ENCODE measurements around the gene BBOF1. TPM values are rescaled to one million over a fixed set of nuclear protein-coding genes. Genes with fewer than 3 reads are reported as not detected.

The BBOF1 gene
- total and polyA plus RNA-seq, 9 of the 15 experiments (the other 6 are each of a cell fraction or from before 2014, with no cell fraction given), result 1.3 to 4.9 (median 4.2) TPM

DNA sequence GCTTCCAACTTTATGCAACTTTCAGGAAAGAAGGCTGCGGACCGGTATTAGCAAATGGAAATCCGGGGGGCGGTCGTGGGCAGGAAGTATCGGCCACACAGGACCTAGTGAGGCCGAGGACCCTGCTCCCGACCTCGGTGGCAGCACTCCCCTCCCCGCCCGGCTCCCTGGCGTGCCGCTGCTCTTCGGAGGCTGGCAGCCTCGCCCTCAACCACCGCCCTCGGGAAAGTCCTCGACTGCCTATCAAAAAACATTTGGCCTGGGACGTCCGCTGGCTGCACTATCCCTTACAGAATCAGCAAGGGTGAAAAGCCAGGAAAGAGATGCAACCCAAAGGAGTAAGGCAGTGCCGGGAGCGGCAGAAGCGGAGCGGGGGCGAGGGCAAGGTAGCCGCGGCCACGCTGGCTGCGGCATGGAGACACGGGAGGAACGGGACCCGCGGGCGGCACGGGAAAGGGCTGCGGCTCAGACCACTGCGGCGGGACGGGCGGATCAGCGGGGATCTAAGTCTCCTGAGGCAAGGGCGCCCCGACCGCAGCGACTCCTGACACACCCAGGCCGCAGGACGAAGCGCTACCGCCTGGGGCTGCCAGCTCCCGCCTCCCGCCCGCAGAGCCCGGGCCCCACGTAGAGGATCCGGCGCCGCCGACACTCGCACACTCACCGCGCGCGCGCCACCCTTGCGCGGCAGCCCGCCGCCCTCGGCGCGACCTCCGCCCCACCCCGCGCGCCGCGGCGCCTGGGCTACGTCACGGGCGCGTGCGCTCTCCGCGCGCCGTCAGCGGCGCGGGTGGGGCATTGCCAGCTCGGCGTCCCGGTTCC is at the start of gene BBOF1, which contains the start of gene ENTPD5 (continued):
- no peak for TF ChIP-seq FIP1L1 (IDR thresholded peaks at IDR 0.05; ENCODE audit: low read depth, low read length, poor library complexity, severe bottlenecking)
- peak; percentile 96 for TF ChIP-seq CREM (IDR thresholded peaks at IDR 0.05; ENCODE audit: low read depth)
- TF ChIP-seq RBBP5 (IDR thresholded peaks at IDR 0.05; ENCODE audit: borderline replicate concordance, insufficient read depth, low read length, poor library complexity, severe bottlenecking), result peak; percentile 67
- TF ChIP-seq ZBTB7A (IDR thresholded peaks at IDR 0.05; ENCODE audit: borderline replicate concordance, control insufficient read depth, low read depth, low read length), result peak; percentile 46; the same call in 1 of the 2 replicates
- TF ChIP-seq HMBOX1 (IDR thresholded peaks at IDR 0.05), result no peak
- TF ChIP-seq PCBP1 (IDR thresholded peaks at IDR 0.05; ENCODE audit: low read depth, low read length, poor library complexity, severe bottlenecking), result no peak
- TF ChIP-seq ZBTB17 (CRISPR knock-in tag; IDR thresholded peaks at IDR 0.05), result no peak
- no peak for TF ChIP-seq ZBTB8A (IDR thresholded peaks at IDR 0.05; ENCODE audit: partially characterized antibody)
- TF ChIP-seq, protein P1, sequence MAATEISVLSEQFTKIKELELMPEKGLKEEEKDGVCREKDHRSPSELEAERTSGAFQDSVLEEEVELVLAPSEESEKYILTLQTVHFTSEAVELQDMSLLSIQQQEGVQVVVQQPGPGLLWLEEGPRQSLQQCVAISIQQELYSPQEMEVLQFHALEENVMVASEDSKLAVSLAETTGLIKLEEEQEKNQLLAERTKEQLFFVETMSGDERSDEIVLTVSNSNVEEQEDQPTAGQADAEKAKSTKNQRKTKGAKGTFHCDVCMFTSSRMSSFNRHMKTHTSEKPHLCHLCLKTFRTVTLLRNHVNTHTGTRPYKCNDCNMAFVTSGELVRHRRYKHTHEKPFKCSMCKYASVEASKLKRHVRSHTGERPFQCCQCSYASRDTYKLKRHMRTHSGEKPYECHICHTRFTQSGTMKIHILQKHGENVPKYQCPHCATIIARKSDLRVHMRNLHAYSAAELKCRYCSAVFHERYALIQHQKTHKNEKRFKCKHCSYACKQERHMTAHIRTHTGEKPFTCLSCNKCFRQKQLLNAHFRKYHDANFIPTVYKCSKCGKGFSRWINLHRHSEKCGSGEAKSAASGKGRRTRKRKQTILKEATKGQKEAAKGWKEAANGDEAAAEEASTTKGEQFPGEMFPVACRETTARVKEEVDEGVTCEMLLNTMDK (IDR thresholded peaks at IDR 0.05; ENCODE audit: borderline replicate concordance, insufficient read depth, low read depth, low read length, poor library complexity, severe bottlenecking), result no peak
- TF ChIP-seq, protein P2, sequence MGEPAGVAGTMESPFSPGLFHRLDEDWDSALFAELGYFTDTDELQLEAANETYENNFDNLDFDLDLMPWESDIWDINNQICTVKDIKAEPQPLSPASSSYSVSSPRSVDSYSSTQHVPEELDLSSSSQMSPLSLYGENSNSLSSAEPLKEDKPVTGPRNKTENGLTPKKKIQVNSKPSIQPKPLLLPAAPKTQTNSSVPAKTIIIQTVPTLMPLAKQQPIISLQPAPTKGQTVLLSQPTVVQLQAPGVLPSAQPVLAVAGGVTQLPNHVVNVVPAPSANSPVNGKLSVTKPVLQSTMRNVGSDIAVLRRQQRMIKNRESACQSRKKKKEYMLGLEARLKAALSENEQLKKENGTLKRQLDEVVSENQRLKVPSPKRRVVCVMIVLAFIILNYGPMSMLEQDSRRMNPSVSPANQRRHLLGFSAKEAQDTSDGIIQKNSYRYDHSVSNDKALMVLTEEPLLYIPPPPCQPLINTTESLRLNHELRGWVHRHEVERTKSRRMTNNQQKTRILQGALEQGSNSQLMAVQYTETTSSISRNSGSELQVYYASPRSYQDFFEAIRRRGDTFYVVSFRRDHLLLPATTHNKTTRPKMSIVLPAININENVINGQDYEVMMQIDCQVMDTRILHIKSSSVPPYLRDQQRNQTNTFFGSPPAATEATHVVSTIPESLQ (CRISPR knock-in tag; IDR thresholded peaks at IDR 0.05), result 0 out of 2 replicates have a peak, but pooled peaks have one; percentile 48
- peak; percentile 45 to 59; a peak in 2 of 4 replicates for TF ChIP-seq NONO (IDR thresholded peaks at IDR 0.05; ENCODE audit: low read depth in 2 of 2, low read length in 1 of 2)
- TF ChIP-seq USF1 (CRISPR knock-in tag; IDR thresholded peaks at IDR 0.05), result no peak
- no peak for TF ChIP-seq ZNF507 (tag; conservative IDR thresholded peaks at IDR 0.05)
- no peak for TF ChIP-seq ZNF316 (IDR thresholded peaks at IDR 0.05)
- TF ChIP-seq HLTF (IDR thresholded peaks at IDR 0.05), result no peak
- TF ChIP-seq, protein P3, sequence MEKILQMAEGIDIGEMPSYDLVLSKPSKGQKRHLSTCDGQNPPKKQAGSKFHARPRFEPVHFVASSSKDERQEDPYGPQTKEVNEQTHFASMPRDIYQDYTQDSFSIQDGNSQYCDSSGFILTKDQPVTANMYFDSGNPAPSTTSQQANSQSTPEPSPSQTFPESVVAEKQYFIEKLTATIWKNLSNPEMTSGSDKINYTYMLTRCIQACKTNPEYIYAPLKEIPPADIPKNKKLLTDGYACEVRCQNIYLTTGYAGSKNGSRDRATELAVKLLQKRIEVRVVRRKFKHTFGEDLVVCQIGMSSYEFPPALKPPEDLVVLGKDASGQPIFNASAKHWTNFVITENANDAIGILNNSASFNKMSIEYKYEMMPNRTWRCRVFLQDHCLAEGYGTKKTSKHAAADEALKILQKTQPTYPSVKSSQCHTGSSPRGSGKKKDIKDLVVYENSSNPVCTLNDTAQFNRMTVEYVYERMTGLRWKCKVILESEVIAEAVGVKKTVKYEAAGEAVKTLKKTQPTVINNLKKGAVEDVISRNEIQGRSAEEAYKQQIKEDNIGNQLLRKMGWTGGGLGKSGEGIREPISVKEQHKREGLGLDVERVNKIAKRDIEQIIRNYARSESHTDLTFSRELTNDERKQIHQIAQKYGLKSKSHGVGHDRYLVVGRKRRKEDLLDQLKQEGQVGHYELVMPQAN (IDR thresholded peaks at IDR 0.05; ENCODE audit: borderline replicate concordance), result peak; percentile 39; the same call in 1 of the 2 replicates

All from K562 (cell line).